Muscle of leg (tissue), 11 donors: ENCODE results near the gene OSBPL5. TPM values are rescaled to one million over a fixed set of nuclear protein-coding genes. Genes with fewer than 3 reads are reported as not detected.

ENCODE experiments used
- DNase-seq: peaks from one replicate; pipeline ENCODE4 v3.0.0; 2013
- H3K27ac ChIP-seq: one replicate; pipeline ENCODE4 v1.5.1; 2013; ENCODE audit warnings: mild to moderate bottlenecking, low read length, control low read depth
- H3K27me3 ChIP-seq: one replicate; pipeline ENCODE4 v1.6.1; 2013; ENCODE audit warnings: low read length; ENCODE audit not compliant: control insufficient read depth, insufficient read depth
- H3K36me3 ChIP-seq: one replicate; pipeline ENCODE4 v1.6.1; 2013; ENCODE audit warnings: low read length; ENCODE audit not compliant: control insufficient read depth, insufficient read depth
- H3K4me1 ChIP-seq: one replicate; pipeline ENCODE4 v1.6.1; 2013; ENCODE audit warnings: low read length; ENCODE audit not compliant: control insufficient read depth, insufficient read depth
- H3K4me3 ChIP-seq: one replicate; pipeline ENCODE4 v1.5.1; 2013; ENCODE audit warnings: low read length, control low read depth
- H3K9me3 ChIP-seq: replicated peaks from 2 replicates; pipeline ENCODE4 v1.6.1; 2013; ENCODE audit warnings: low read depth, low read length; ENCODE audit not compliant: control insufficient read depth
- WGBS: methylation state at CpG from one replicate; pipeline ENCODE4 v1.1.5; 2013; ENCODE audit warnings: missing lambda C conversion rate; ENCODE audit not compliant: insufficient coverage; 5-methylcytosine and 5-hydroxymethylcytosine counted together
- polyA plus RNA-seq, 8 donors: library from polyadenylated mRNA; unstranded; fragments of 120-200 nt; gene quantifications; one replicate each; pipeline versions ENCODE4 v1.2.1 to v1.2.3, GENCODE V29; 2013; ENCODE audit warnings: inconsistent platforms in 1 of 8, low replicate concordance in 1 of 8; ENCODE audit not compliant: insufficient read length in 8 of 8, insufficient read depth in 1 of 8
- total RNA-seq: library from RNA; stranded (reverse); fragments of 120-200 nt; gene quantifications from one replicate; pipeline ENCODE4 v1.2.4, GENCODE V29; 2013

OSBPL5 gene
- total and polyA plus RNA-seq, 9 donors: 10.8 to 20.4 (median 16.2) TPM

GRCh38 chr11:3162410-3163240 lies 2.5 kb downstream of the OSBPL5 start:
- Histone ChIP-seq H3K9me3 (no peaks in the 10 kb centered on the region), H3K27me3 (no peaks in the 10 kb centered on the region), H3K4me3 (no peak overlapping the region), H3K36me3 (peaks cover under 1% of the 10 kb centered on the region), H3K27ac (no peak overlapping the region), H3K4me1 (peaks cover 72% of the 10 kb centered on the region)
- DNase-seq: peak; percentile 9
- 78% methylated on average over 18 of the region's 21 CpGs for WGBS

DNA sequence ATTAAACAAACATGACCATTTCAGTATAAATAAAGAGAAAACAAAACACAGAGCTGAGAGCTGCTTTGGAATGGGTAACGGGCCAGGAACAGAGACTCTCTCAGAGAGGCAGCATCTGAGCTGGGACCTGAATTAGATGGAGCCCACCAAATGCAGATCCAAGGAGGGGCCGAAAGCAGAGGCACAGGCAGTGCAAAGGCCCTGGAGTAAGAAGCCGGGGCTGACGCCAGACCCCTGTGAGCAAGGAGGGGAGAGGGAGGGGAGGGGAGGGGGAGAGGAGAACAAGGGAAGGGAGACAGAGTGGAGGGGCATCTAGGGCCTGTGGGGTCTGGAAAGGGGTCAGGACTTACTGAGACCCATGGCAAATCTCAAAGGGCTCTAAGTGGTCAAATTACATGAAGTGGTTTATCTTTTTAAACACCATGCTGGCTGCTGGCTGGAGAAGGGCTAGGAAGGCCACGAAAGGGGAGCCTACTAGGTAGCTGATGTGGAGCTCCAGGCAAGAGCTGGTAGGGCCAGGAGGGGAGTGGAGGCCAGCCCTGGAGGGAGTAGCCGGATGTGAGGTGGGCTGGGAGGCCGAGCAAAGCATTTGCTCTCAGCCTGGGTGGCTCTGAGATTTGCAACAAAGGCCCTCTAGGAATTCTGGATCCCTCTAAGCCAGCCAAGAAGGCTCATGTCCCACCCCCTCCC lies 3.2 kb downstream of the OSBPL5 start:
- peaks cover 4% of the 10 kb centered on the region for H3K36me3 ChIP-seq
- no peaks in the 10 kb centered on the region for H3K9me3 ChIP-seq
- H3K4me3 ChIP-seq: no peak overlapping the region
- H3K27ac ChIP-seq: no peak overlapping the region
- H3K4me1 ChIP-seq: peaks cover 72% of the 10 kb centered on the region
- 86% methylated on average over 4 of the region's 7 CpGs for WGBS
- DNase-seq: no peak
- H3K27me3 ChIP-seq: no peaks in the 10 kb centered on the region

DNA sequence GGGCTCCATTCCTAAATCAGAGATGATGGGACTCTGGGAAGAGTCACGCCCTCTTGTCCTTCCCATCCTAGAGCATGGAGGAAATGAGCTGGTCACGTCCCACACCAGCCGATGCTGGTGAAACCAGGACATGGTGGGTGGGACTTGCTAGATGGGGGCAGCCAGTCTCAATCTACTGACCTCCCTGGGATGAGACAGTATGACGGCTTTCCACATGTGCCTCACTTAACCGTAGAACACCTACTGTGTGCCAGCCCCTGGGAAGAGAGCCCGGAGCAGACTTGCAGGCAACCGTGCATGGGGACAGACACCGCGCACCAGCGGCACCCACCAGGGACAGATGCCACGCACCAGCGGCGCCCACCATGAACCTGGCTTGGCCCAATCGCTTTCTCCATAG lies 3.8 kb downstream of the OSBPL5 start:
- WGBS: 76% methylated on average over 7 of the region's 14 CpGs
- Histone ChIP-seq H3K27me3 (no peaks in the 10 kb centered on the region), H3K4me3 (no peak overlapping the region), H3K9me3 (no peaks in the 10 kb centered on the region), H3K4me1 (peaks cover 72% of the 10 kb centered on the region), H3K36me3 (peaks cover 4% of the 10 kb centered on the region), H3K27ac (no peak overlapping the region)
- DNase-seq: no peak

DNA sequence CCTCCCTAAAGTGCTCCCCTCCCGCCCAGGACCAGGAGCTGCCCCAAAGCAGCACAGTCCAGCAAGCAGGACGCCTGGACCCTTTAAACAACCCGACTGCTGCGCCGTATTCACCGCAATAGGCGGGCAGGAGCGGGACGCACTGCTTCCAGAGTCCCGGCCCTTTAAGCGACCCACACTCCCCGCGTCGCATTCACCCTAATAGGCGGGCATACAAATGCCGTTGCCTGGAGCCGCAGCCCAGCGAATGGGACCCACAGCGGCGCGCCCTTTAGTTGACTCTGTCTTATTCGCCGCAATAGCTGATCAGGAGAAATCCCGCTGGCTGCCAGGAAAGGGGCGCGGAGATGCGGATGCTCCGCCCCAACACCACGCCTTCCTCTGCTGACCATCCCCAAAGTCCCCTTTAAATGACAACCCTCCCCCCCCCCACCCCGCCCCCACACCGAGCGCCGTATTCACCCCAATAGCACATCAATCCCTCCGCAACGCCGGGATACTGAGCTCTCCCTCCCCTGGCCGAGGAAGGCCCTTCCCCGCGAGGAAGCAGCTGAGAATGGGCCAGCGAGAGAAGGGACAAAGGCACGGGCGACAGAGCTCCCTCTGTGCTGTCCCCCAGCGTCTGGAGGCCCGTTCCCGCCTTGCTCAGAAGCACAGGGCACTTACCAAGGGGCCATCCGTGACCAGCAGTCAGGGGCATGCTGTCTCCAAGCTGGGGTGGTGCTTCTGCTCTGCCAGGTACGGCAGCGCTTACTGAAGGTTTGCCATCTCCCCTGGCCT lies 4.7 kb downstream of the OSBPL5 start:
- no peaks in the 10 kb centered on the region for H3K9me3 ChIP-seq
- peaks cover 4% of the 10 kb centered on the region for H3K36me3 ChIP-seq
- WGBS: 3% methylated on average over 43 of the region's 48 CpGs
- peak overlapping the region; percentile 38 for H3K27ac ChIP-seq
- peaks cover 73% of the 10 kb centered on the region for H3K4me1 ChIP-seq
- no peaks in the 10 kb centered on the region for H3K27me3 ChIP-seq
- DNase-seq: peak; percentile 96
- peak overlapping the region; percentile 48 for H3K4me3 ChIP-seq

DNA sequence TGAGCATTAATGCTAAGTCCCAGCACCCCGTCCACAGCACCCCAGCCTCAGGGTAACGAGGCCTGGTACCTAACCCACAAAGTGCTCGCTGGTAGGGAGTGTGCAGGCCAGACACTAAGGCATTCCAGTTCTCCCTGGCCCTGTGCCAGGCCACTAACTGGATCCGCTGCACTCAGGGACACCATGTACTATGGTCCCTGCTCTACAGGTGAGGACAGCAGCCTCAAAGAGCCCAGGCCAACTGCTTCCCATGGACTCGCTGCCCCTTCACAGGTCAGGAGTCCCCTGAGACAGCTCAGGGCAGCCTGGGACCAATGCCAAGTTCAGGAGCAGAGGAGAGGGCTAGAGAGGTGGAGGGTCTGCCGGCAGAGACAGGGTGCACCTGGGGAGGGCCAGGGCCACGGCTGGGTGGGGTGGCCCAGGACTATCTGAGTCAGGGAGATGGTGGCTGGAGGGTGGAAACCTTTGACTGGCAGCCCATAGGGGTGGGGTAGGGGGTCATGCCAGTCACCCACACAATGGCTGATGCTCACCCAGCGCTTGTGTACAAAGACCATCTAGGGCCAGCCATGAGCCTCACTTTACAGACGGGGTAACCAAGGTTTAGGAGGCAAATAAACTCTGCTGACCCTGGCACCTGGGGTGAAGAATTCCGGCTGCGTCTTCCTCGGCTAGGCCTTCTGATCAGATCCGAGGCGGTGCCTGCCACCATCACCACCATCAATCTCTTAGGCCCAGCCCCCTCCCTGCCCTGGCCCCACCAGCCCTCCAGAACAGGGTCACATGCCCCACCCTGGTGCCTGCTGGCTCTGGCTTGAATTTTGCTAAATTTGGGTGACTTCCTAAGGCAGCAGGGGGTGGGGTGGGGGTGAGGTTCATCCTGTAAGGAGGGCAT lies 5.6 kb downstream of the OSBPL5 start:
- Histone ChIP-seq H3K4me1 (peaks cover 76% of the 10 kb centered on the region), H3K27me3 (no peaks in the 10 kb centered on the region), H3K36me3 (peaks cover 4% of the 10 kb centered on the region), H3K9me3 (no peaks in the 10 kb centered on the region), H3K27ac (peak overlapping the region; percentile 29), H3K4me3 (peak overlapping the region; percentile 48)
- no peak for DNase-seq
- 40% methylated on average over 10 of the region's 14 CpGs for WGBS

DNA sequence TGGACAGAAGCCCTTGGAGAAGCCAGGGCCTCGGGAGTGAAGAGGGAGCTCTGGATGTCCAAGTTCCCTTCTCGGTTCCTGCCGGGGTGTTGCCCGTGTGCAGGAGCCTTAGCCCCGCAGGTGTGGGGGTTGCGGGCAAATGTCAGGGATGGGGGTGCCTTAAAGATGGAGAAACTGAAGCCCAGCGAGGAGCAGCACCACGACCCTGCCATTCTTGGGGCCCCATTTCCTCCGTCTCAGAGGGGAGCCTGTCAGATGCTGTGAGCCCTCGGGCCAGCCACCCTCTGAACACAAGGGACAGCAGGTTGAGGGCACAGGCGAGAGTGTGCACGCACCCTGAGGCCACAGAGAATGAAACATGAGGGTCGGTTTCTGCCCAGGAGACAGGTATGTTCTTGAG lies 6.3 kb downstream of the OSBPL5 start:
- no peak overlapping the region for H3K4me3 ChIP-seq
- no peaks in the 10 kb centered on the region for H3K9me3 ChIP-seq
- DNase-seq: no peak
- H3K36me3 ChIP-seq: peaks cover 4% of the 10 kb centered on the region
- no peaks in the 10 kb centered on the region for H3K27me3 ChIP-seq
- 74% methylated on average over 12 of the region's 13 CpGs for WGBS
- no peak overlapping the region for H3K27ac ChIP-seq
- H3K4me1 ChIP-seq: peaks cover 74% of the 10 kb centered on the region

GRCh38 chr11:3158131-3158591 lies 6.9 kb downstream of the OSBPL5 start:
- peaks cover 75% of the 10 kb centered on the region for H3K4me1 ChIP-seq

DNA sequence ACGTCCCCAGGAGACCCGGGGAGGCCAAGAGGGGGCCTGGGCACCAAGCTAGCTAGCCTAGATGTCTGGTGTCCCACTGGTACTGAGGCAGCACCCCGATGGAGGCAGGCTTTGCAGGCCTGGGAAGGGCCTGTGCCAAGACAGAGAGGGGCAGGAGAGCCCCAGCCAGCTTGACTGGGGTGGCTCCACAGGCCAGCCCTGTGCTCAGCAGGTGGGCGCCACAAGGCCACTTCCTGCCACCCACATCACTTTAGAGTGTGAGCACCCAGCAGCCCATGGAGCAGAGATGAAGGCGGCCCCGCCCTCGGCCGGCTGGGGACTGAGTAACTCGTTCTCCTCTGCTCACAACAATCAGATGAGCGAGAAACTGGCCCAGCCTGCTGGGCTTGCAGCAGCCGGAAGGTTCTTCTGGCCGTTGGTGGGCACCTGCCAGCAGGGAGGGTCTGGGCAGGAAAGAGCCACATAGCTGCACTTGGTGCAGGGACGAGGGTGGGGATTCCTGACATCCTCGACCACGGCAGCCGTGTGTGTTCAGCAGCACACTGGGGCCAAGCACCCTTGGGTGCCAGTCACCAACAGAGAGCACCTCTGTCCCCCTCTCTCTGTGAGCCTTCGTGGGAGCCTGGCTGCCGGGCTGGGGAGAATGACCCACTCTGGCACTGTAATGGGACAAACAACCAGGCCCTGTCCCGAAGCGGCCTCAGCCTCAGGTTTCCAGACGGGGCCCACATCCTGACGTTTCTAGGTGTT lies 7.6 kb downstream of the OSBPL5 start:
- Histone ChIP-seq H3K27ac (no peak overlapping the region), H3K36me3 (peaks cover 4% of the 10 kb centered on the region), H3K27me3 (no peaks in the 10 kb centered on the region), H3K4me1 (peaks cover 74% of the 10 kb centered on the region), H3K4me3 (no peak overlapping the region), H3K9me3 (no peaks in the 10 kb centered on the region)
- WGBS: 74% methylated on average over 16 of the region's 22 CpGs
- no peak for DNase-seq

More at GRCh38 chr11:3158131-3158591, 6.9 kb downstream of the OSBPL5 start:
- Histone ChIP-seq H3K9me3 (no peaks in the 10 kb centered on the region), H3K27me3 (no peaks in the 10 kb centered on the region), H3K36me3 (peaks cover 4% of the 10 kb centered on the region), H3K4me3 (no peak overlapping the region), H3K27ac (no peak overlapping the region)
- DNase-seq: no peak
- 81% methylated on average over 18 of the region's 18 CpGs for WGBS
